Placental pericyte (primary cell): ENCODE results near the gene KATNAL2. TPM values are rescaled to one million over a fixed set of nuclear protein-coding genes. Genes with fewer than 3 reads are reported as not detected.

Experiments
- small RNA-seq: library from RNA; depleted of rRNA; stranded (forward); fragments of <200 nt; gene quantifications from one replicate; pipeline ENCODE3, GENCODE V24; 2012; ENCODE audit warnings: low replicate concordance
- total RNA-seq: library from RNA; depleted of rRNA; stranded (reverse); fragments of >200 nt; gene quantifications from 2 replicates; pipeline ENCODE4 v1.2.3, GENCODE V29; 2012

The KATNAL2 gene
- 0.88 and 1.6 TPM in 2 replicates for total RNA-seq

GRCh38 chr18:46917108-46917802 lies at the start of gene KATNAL2, which contains the start of gene PIAS2:
KATNAL2 (plus strand) TSS chr18:46917602; CDS start chr18:46946873, 29,271 bp downstream.
PIAS2 (minus strand) TSS chr18:46917507; CDS start chr18:46917345, 162 bp downstream.

GRCh38 chr18:47035156-47035671 lies 117.8 kb downstream of the KATNAL2 start, which contains the start of gene ELOA2:
ELOA2 (minus strand) TSS chr18:47035621; CDS start chr18:47035264, 357 bp downstream.

GRCh38 chr18:47150029-47150823 lies 232.8 kb downstream of the KATNAL2 start, which contains the start of gene HDHD2:
HDHD2 (minus strand) TSS chr18:47150500; CDS start chr18:47136439, 14,061 bp downstream.

Small RNAs within 50 kb of the gene (small RNA-seq; reads per million reads assigned to genes)
- gene AC012254.4, result not detected

Other genes starting within 250 kb of the KATNAL2 start
- gene ST8SIA5, start 160.5 kb upstream of the KATNAL2 start, total RNA-seq, result 0.43 TPM in 1 of 2 replicates, not detected in the other
- gene PIAS2, start 95 bp upstream of the KATNAL2 start, total RNA-seq, result 19.5 and 28.6 TPM in 2 replicates
- gene ELOA2, start 118.0 kb downstream of the KATNAL2 start, total RNA-seq, result not detected in 2 replicates
- gene HDHD2, start 232.9 kb downstream of the KATNAL2 start, total RNA-seq, result 11.8 and 16.0 TPM in 2 replicates